GM03348 (cell line): ENCODE data around the gene TSSC4.

Source experiments
- DNase-seq: peaks from one replicate; pipeline ENCODE4 v3.0.0; 2012; ENCODE audit warnings: low spot score

The TSSC4 gene

GRCh38 chr11:2434506-2435255, 34.1 kb downstream of the TSSC4 start:
- DNase-seq = no peak

GRCh38 chr11:2435288-2436012, 34.9 kb downstream of the TSSC4 start:
- DNase-seq = no peak

- no peak for DNase-seq
Measured at GRCh38 chr11:2436013-2436520, 35.5 kb downstream of the TSSC4 start.

GRCh38 chr11:2436521-2437031, 36.0 kb downstream of the TSSC4 start:
- DNase-seq = no peak

GRCh38 chr11:2437516-2437915, 37.0 kb downstream of the TSSC4 start:
- no peak for DNase-seq

- no peak for DNase-seq
Measured at GRCh38 chr11:2439820-2440219, 39.3 kb downstream of the TSSC4 start.

- no peak for DNase-seq
Measured at GRCh38 chr11:2440646-2441045, 40.1 kb downstream of the TSSC4 start.

GRCh38 chr11:2441171-2441570, 40.6 kb downstream of the TSSC4 start:
- DNase-seq = no peak

GRCh38 chr11:2442589-2442988, 42.0 kb downstream of the TSSC4 start:
- DNase-seq = no peak

- DNase-seq = no peak
Measured at GRCh38 chr11:2443406-2443805, 42.9 kb downstream of the TSSC4 start.

GRCh38 chr11:2443881-2444820, 43.6 kb downstream of the TSSC4 start, which contains the start of gene TRPM5:
Gene TRPM5 (minus strand): TSS chr11:2444514. CDS start chr11:2423036, 21,478 bp downstream.
- DNase-seq = no peak

GRCh38 chr11:2444821-2445745, 44.5 kb downstream of the TSSC4 start, which contains the start of gene KCNQ1:
Gene KCNQ1 (plus strand): TSS chr11:2445008. CDS start chr11:2445099, 91 bp downstream.
- DNase-seq = no peak

- no peak for DNase-seq
Measured at GRCh38 chr11:2445746-2446551, 45.4 kb downstream of the TSSC4 start.

GRCh38 chr11:2446590-2447252, 46.2 kb downstream of the TSSC4 start:
- DNase-seq = no peak

GRCh38 chr11:2447253-2447950, 46.9 kb downstream of the TSSC4 start:
- no peak for DNase-seq

GRCh38 chr11:2447951-2448650, 47.6 kb downstream of the TSSC4 start:
- DNase-seq = no peak

- DNase-seq = no peak
Measured at GRCh38 chr11:2448661-2449547, 48.4 kb downstream of the TSSC4 start.
